Measurements from ENCODE around the gene MDFI.

The MDFI gene

DNA sequence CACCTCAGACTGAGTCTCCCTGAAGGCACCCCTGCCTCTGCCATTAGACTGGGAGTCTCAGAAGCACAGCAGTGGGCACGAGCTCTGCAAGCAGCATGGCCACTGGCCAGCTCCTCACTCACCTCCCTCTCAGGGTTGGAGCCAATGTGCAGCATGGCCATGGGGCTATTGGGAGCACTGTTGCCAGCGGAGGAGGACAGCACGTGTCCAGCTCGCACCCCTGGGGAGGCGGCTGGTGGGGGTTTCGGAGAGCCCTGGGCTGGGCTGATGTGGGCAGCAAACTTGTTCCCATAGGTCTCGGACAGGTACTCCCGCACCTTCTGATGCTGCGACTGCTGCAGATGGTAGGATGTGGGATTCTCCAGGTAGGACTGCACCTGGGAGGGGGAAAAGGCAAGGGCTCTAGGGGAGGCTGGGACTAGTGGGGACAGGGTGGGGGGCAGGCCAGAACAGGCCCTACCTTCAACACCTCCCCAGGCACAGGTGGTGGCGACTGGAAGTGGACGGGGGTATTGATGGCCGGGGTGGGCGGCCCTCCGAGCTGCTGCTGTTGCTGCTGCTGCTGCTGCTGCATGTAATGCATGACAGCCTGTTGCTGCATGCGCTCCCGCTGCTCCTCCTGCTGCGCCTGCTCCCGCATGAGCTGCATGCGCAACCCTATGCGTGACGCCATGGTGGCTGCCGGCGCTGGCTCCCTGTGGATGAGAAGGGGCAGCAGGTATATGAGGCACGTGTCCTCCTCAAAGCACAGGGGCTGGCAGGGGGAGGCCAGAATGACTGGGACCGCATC is 52.5 kb downstream of the MDFI start:
- TF ChIP-seq, protein P1, sequence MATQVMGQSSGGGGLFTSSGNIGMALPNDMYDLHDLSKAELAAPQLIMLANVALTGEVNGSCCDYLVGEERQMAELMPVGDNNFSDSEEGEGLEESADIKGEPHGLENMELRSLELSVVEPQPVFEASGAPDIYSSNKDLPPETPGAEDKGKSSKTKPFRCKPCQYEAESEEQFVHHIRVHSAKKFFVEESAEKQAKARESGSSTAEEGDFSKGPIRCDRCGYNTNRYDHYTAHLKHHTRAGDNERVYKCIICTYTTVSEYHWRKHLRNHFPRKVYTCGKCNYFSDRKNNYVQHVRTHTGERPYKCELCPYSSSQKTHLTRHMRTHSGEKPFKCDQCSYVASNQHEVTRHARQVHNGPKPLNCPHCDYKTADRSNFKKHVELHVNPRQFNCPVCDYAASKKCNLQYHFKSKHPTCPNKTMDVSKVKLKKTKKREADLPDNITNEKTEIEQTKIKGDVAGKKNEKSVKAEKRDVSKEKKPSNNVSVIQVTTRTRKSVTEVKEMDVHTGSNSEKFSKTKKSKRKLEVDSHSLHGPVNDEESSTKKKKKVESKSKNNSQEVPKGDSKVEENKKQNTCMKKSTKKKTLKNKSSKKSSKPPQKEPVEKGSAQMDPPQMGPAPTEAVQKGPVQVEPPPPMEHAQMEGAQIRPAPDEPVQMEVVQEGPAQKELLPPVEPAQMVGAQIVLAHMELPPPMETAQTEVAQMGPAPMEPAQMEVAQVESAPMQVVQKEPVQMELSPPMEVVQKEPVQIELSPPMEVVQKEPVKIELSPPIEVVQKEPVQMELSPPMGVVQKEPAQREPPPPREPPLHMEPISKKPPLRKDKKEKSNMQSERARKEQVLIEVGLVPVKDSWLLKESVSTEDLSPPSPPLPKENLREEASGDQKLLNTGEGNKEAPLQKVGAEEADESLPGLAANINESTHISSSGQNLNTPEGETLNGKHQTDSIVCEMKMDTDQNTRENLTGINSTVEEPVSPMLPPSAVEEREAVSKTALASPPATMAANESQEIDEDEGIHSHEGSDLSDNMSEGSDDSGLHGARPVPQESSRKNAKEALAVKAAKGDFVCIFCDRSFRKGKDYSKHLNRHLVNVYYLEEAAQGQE (IDR thresholded peaks at IDR 0.05; ENCODE audit: insufficient replicate concordance, low read depth): no peak
- TF ChIP-seq, protein P2, sequence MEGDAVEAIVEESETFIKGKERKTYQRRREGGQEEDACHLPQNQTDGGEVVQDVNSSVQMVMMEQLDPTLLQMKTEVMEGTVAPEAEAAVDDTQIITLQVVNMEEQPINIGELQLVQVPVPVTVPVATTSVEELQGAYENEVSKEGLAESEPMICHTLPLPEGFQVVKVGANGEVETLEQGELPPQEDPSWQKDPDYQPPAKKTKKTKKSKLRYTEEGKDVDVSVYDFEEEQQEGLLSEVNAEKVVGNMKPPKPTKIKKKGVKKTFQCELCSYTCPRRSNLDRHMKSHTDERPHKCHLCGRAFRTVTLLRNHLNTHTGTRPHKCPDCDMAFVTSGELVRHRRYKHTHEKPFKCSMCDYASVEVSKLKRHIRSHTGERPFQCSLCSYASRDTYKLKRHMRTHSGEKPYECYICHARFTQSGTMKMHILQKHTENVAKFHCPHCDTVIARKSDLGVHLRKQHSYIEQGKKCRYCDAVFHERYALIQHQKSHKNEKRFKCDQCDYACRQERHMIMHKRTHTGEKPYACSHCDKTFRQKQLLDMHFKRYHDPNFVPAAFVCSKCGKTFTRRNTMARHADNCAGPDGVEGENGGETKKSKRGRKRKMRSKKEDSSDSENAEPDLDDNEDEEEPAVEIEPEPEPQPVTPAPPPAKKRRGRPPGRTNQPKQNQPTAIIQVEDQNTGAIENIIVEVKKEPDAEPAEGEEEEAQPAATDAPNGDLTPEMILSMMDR (IDR thresholded peaks at IDR 0.05; ENCODE audit: insufficient read depth, low read length): no peak
- TF ChIP-seq POLR2AphosphoS5 (IDR thresholded peaks at IDR 0.05; ENCODE audit: low read depth): no peak
- no peak for TF ChIP-seq GABPA (IDR thresholded peaks at IDR 0.05; ENCODE audit: low read depth)
- TF ChIP-seq SPI1 (IDR thresholded peaks at IDR 0.05; ENCODE audit: borderline replicate concordance, low read depth): no peak
- Histone ChIP-seq H3K27ac (replicated peaks) (no peak overlapping the region), H3K4me3 (replicated peaks; ENCODE audit: insufficient read depth, low read length) (no peak overlapping the region), H3K27me3 (ENCODE audit: insufficient read depth, poor library complexity, severe bottlenecking) (no peaks in the 10 kb centered on the region)
- no peak for DNase-seq (ENCODE audit: low read depth in 1 of 2, low spot score in 1 of 2)

DNA sequence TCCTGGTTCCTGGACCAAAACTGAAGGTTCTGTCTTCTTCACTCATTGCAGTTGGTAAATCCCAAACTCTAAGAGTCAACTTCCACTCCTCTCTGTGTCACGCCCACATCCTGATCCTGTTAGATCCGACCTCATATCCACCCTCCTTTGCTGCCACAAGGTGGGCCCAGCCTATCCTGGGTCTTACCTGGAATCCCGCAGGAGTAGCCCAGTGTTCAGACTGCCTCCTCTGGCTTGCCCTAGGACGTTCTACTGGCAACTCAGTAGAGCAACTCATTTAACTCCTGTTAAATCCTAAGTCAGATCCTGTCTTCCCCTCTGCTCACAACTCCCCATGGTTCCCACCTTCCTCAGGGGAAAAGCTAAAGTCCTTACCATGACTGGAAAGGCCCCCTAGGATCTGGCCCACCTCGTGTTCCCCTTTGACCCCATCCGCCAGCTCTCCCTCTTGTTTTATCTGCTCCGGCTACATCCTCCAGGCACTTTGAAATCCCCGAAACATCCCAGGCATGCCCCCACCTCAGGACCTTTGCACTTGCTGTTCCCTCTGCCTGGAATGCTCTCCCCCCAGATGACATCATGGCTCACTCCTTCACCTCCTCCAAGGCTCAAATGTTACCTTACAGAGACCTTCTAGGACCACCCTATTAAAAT is 53.3 kb downstream of the MDFI start:
- no peak overlapping the region for H3K27ac ChIP-seq (replicated peaks)
- no peak overlapping the region for H3K4me3 ChIP-seq (replicated peaks; ENCODE audit: insufficient read depth, low read length)
- no peak for TF ChIP-seq POLR2AphosphoS5 (IDR thresholded peaks at IDR 0.05; ENCODE audit: low read depth)
- TF ChIP-seq GABPA (IDR thresholded peaks at IDR 0.05; ENCODE audit: low read depth): no peak
- TF ChIP-seq SPI1 (IDR thresholded peaks at IDR 0.05; ENCODE audit: borderline replicate concordance, low read depth): no peak
- TF ChIP-seq, protein P2 (IDR thresholded peaks at IDR 0.05; ENCODE audit: insufficient read depth, low read length): no peak
- TF ChIP-seq, protein P1 (IDR thresholded peaks at IDR 0.05; ENCODE audit: insufficient replicate concordance, low read depth): no peak
- no peaks in the 10 kb centered on the region for H3K27me3 ChIP-seq (ENCODE audit: insufficient read depth, poor library complexity, severe bottlenecking)
- DNase-seq (ENCODE audit: low read depth in 1 of 2, low spot score in 1 of 2): no peak

DNA sequence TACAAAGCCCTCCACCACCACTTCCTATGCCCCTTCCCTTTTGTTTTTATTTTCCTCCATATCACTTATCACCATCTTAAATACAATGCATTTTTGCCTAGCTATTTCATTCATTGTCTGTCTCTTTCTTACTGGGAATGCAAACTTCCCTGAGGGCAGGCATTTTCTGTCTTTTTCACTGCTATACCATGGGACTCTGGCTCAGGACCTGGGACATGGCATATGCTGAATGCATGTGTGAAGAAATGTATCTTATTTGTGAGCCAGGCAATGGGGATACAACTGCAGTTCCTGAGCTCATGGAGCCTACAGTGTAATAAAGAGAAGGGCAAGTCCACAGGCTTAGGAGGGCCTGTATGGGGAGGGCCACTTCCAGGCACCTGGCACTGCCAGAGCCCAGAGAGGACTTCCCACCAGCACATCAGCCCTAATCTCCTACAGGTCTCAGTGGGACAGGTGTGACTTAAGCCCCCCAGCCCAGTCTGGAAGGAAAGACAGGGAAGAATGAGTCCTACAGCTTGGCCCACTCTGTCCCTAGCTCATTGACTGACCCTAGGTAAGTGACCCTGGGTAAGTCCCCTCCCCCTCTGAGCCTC is 53.9 kb downstream of the MDFI start:
- no peak for DNase-seq (ENCODE audit: low read depth in 1 of 2, low spot score in 1 of 2)
- no peak overlapping the region for H3K27ac ChIP-seq (replicated peaks)
- H3K27me3 ChIP-seq (ENCODE audit: insufficient read depth, poor library complexity, severe bottlenecking): no peaks in the 10 kb centered on the region
- no peak overlapping the region for H3K4me3 ChIP-seq (replicated peaks; ENCODE audit: insufficient read depth, low read length)
- TF ChIP-seq, protein P1 (IDR thresholded peaks at IDR 0.05; ENCODE audit: insufficient replicate concordance, low read depth): no peak
- no peak for TF ChIP-seq SPI1 (IDR thresholded peaks at IDR 0.05; ENCODE audit: borderline replicate concordance, low read depth)
- TF ChIP-seq GABPA (IDR thresholded peaks at IDR 0.05; ENCODE audit: low read depth): no peak
- TF ChIP-seq, protein P2 (IDR thresholded peaks at IDR 0.05; ENCODE audit: insufficient read depth, low read length): no peak
- TF ChIP-seq POLR2AphosphoS5 (IDR thresholded peaks at IDR 0.05; ENCODE audit: low read depth): no peak

Measured in HL-60 (cell line).